GM23338 (cell line): Measurements from ENCODE around the gene OCA2.

Source experiments
- CREB1 ChIP-seq: fragments of 250-450 bp; sonication (Bioruptor Pico); IDR thresholded peaks from 2 replicates; pipeline ENCODE4 v1.5.0; 2020; ENCODE audit warnings: low read depth, mild to moderate bottlenecking, moderate library complexity
- CTCF ChIP-seq, 2 experiments: fragments of 200-600 bp in 1 of 2; sonication (generic) in 1 of 2; conservative IDR thresholded peaks; 2 replicates each; pipeline versions ENCODE4 v1.5.1 to v1.6.1; 2016 to 2017; ENCODE audit warnings: antibody characterized with exemption in 2 of 2, low read depth in 2 of 2, mild to moderate bottlenecking in 2 of 2, moderate library complexity in 1 of 2
- EZH2 ChIP-seq: fragments of 200-600 bp; sonication (generic); IDR thresholded peaks from one replicate; pipeline ENCODE4 v1.8.0; 2017; ENCODE audit warnings: antibody characterized with exemption, mild to moderate bottlenecking, low read depth; ENCODE audit not compliant: unreplicated experiment
- EZH2phosphoT487 ChIP-seq: fragments of 200-600 bp; sonication (generic); IDR thresholded peaks from one replicate; pipeline ENCODE4 v1.8.1; 2018; ENCODE audit warnings: antibody characterized with exemption; ENCODE audit not compliant: unreplicated experiment
- JUNB ChIP-seq: IDR thresholded peaks from one replicate; pipeline ENCODE4 v1.6.1; 2016; ENCODE audit warnings: antibody characterized with exemption; ENCODE audit not compliant: unreplicated experiment
- NANOG ChIP-seq: IDR thresholded peaks from 2 replicates; pipeline ENCODE4 v1.6.1; 2016; ENCODE audit warnings: antibody characterized with exemption, borderline replicate concordance
- POLR2AphosphoS5 ChIP-seq: IDR thresholded peaks from 2 replicates; pipeline ENCODE4 v1.6.1; 2016; ENCODE audit warnings: antibody characterized with exemption, low read depth
- REST ChIP-seq: IDR thresholded peaks from one replicate; pipeline ENCODE4 v1.6.1; 2018; ENCODE audit warnings: antibody characterized with exemption; ENCODE audit not compliant: unreplicated experiment
- ZNF114 ChIP-seq: fragments of 250-450 bp; sonication (Bioruptor Pico); IDR thresholded peaks from 2 replicates; pipeline ENCODE4 v1.5.0; 2020; ENCODE audit warnings: mild to moderate bottlenecking, moderate library complexity
- ZNF331 ChIP-seq: fragments of 250-450 bp; sonication (Bioruptor Pico); IDR thresholded peaks from 2 replicates; pipeline ENCODE4 v1.5.0; 2020; ENCODE audit warnings: low read depth, mild to moderate bottlenecking, moderate library complexity
- TF ChIP-seq, protein P1 (sequence below): IDR thresholded peaks from 2 replicates; pipeline ENCODE4 v1.6.1; 2016; ENCODE audit warnings: antibody characterized with exemption

- TF ChIP-seq POLR2AphosphoS5 (no peak), CTCF (conservative IDR thresholded peaks at IDR 0.05; ENCODE audit: low read depth in 2 of 2) (no peak), EZH2 (no peak), EZH2phosphoT487 (no peak), CREB1 (CRISPR knock-in tag) (no peak), REST (no peak), ZNF114 (CRISPR knock-in tag) (no peak), NANOG (no peak), JUNB (no peak), ZNF331 (CRISPR knock-in tag) (no peak)
- TF ChIP-seq, protein P1, sequence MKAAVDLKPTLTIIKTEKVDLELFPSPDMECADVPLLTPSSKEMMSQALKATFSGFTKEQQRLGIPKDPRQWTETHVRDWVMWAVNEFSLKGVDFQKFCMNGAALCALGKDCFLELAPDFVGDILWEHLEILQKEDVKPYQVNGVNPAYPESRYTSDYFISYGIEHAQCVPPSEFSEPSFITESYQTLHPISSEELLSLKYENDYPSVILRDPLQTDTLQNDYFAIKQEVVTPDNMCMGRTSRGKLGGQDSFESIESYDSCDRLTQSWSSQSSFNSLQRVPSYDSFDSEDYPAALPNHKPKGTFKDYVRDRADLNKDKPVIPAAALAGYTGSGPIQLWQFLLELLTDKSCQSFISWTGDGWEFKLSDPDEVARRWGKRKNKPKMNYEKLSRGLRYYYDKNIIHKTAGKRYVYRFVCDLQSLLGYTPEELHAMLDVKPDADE: no peak
These were observed 28.9 kb upstream of the OCA2 start for GRCh38 chr15:28128031-28128430.
